MM.1S (cell line): ENCODE data around the gene ZSCAN20.

Experiments
- CTCF ChIP-seq: fragments of 300-600 bp; sonication (generic); IDR thresholded peaks from 2 replicates; pipeline ENCODE4 v1.5.1; 2016; ENCODE audit warnings: antibody characterized with exemption, low read length, mixed read lengths
- EZH2 ChIP-seq: fragments of 300-600 bp; sonication (generic); optimal IDR thresholded peaks from 2 replicates; pipeline ENCODE3; 2017; ENCODE audit warnings: low read depth, mild to moderate bottlenecking, antibody characterized with exemption, low read length, mixed read lengths
- EZH2phosphoT487 ChIP-seq: fragments of 300-600 bp; sonication (generic); IDR thresholded peaks from 2 replicates; pipeline ENCODE4 v1.6.1; 2018; ENCODE audit warnings: antibody characterized with exemption, low read length

DNA sequence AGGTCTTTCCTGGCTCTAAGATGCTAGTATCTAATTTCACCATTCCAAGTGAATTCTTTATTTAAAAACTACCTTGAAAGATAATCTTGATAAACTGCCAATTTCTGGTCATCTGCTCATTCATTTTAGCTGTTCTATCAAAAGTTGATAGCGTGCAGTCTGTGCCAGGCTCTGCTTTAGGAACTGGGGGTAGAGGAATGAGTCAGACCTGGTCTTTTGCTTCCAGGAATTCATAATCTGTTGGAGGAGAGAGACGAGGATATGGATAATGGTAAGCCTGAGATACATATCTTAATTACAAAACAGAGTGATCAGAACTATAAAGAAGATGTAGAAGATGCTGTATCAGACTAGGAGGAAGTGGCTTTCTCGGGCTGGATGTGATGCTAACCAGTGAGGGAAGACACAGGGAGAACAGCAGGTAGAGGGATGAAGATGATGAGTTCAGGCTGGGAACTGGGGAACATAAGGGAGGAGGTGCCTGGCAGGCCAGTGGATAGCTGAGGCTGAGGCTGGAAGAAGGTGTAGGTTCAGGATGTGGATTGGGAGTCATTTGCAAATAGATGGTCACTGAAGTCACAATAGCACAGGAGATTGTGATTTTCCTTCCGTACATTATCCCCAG lies 29.3 kb upstream of the ZSCAN20 start:
- TF ChIP-seq CTCF (no peak), EZH2 (no peak), EZH2phosphoT487 (no peak)
